ENCODE measurements around the gene SLC2A4RG.

- TF ChIP-seq CTCF (IDR thresholded peaks at IDR 0.05 in 8 of 11, conservative IDR thresholded peaks at IDR 0.05 in 3 of 11) = no peak
- TF ChIP-seq POLR2A (IDR thresholded peaks at IDR 0.05) = no peak
Measured at GRCh38 chr20:63774306-63774705, 34.7 kb downstream of the SLC2A4RG start.

Data from spleen (tissue), 7 donors.